Astrocyte (in vitro differentiated cells and primary cell): ENCODE results near the gene VASH2.
"Not testable (repeated sequence)": the region's sequence is repeated elsewhere in the genome, so short reads cannot be mapped to it uniquely, and the experiment has no call there.

Experiments used
- CTCF ChIP-seq: IDR thresholded peaks from 2 replicates; pipeline ENCODE4 v1.5.1; 2011; ENCODE audit warnings: low read depth, mild to moderate bottlenecking, inconsistent platforms, low read length, moderate library complexity; ENCODE audit not compliant: insufficient read depth
- EZH2 ChIP-seq: IDR thresholded peaks from 2 replicates; pipeline ENCODE4 v1.6.1; 2012; ENCODE audit warnings: mild to moderate bottlenecking, low read length, inconsistent platforms; ENCODE audit not compliant: insufficient read depth

GRCh38 chr1:212993960-212994359 is 43.6 kb downstream of the VASH2 start:
- not testable (repeated sequence) for TF ChIP-seq CTCF, EZH2
